Activated CD4-positive, alpha-beta T cell treated with anti-CD3 and anti-CD28 coated beads for 36 hours (primary cell): ENCODE data around the gene LYZL6. TPM values are rescaled to one million over a fixed set of nuclear protein-coding genes. Genes with fewer than 3 reads are reported as not detected.

ENCODE experiments used
- ATAC-seq: fragments of 200-7000 bp; cut with Tn5 transposase; one replicate; pipeline ENCODE4 v1.10.0; 2021; ENCODE audit warnings: mild to moderate bottlenecking, moderate library complexity
- CTCF ChIA-PET: fragments of 350-600 bp; sonication (Branson Sonifier 250); formaldehyde crosslinking; loops from one replicate; lab custom pipeline; 2021; ENCODE audit warnings: antibody characterized with exemption; lab: Charles Lee
- POLR2A ChIA-PET: fragments of 350-600 bp; sonication (Branson Sonifier 250); formaldehyde crosslinking; loops from one replicate; lab custom pipeline; 2021; ENCODE audit warnings: antibody characterized with exemption, inconsistent platforms; lab: Charles Lee
- DNase-seq: peaks from one replicate; pipeline ENCODE4 v3.0.0-alpha.2; 2020
- H3K27ac Mint-ChIP-seq: one replicate; pipeline ENCODE4 v1.8.0; 2021; ENCODE audit warnings: mixed read lengths
- H3K27me3 Mint-ChIP-seq: one replicate; pipeline ENCODE4 v1.8.0; 2021; ENCODE audit warnings: mixed read lengths
- H3K36me3 Mint-ChIP-seq: one replicate; pipeline ENCODE4 v1.8.0; 2021; ENCODE audit warnings: low read depth, mixed read lengths
- H3K4me1 Mint-ChIP-seq: one replicate; pipeline ENCODE4 v1.8.0; 2021; ENCODE audit warnings: mixed read lengths
- H3K4me3 Mint-ChIP-seq: one replicate; pipeline ENCODE4 v1.8.0; 2021; ENCODE audit warnings: mild to moderate bottlenecking, moderate library complexity, mixed read lengths
- H3K9me3 Mint-ChIP-seq: one replicate; pipeline ENCODE4 v1.8.0; 2021; ENCODE audit warnings: low read depth, mixed read lengths
- intact Hi-C, 2 experiments: fragments of 100-400 bp; cut with DNase I in 1 of 2; cut with micrococcal nuclease in 1 of 2; formaldehyde crosslinking; loops; one replicate each; pipeline versions ENCODE4 v1.14.2 to v1.15.1; 2022 to 2024; cut with DNase I, micrococcal nuclease
- total RNA-seq, 2 experiments: library from RNA; stranded (reverse); gene quantifications; one replicate each; pipeline ENCODE4 v1.2.3, GENCODE V29; 2021

LYZL6 gene
- total RNA-seq = not detected

GRCh38 chr17:35943537-35943936, at the start of gene LYZL6:
Gene LYZL6 (minus strand): TSS chr17:35943713. CDS start chr17:35939356, 4,357 bp downstream.
- ATAC-seq (no peak), DNase-seq (no peak)
- intact Hi-C loops = no loop called here
- H3K27ac Mint-ChIP-seq = no peak within 1 kb of the TSS
- no peaks in the 10 kb centered on the region for H3K27me3 Mint-ChIP-seq
- H3K9me3 Mint-ChIP-seq = no peaks in the 10 kb centered on the region
- no peaks in the 10 kb centered on the region for H3K36me3 Mint-ChIP-seq
- no peaks in the 10 kb centered on the region for H3K4me1 Mint-ChIP-seq
- CTCF ChIA-PET = interaction anchor here (0.8 to 1.6 kb wide), 5 partner anchors 14 to 205 kb away, joined by 3 to 5 read pairs (median 3); no protein-coding TSS in a partner anchor
- H3K4me3 Mint-ChIP-seq = no peak within 1 kb of the TSS
- POLR2A ChIA-PET = no interaction called here

GRCh38 chr17:35991075-35991474, 47.6 kb upstream of the LYZL6 start:
- intact Hi-C loops = no loop called here
- ATAC-seq = no peak
- Mint-ChIP-seq H3K27me3 (peaks cover 12% of the 10 kb centered on the region), H3K9me3 (peaks cover 2% of the 10 kb centered on the region), H3K27ac (no peak overlapping the region), H3K4me3 (no peak overlapping the region), H3K36me3 (no peaks in the 10 kb centered on the region), H3K4me1 (no peaks in the 10 kb centered on the region)
- DNase-seq = no peak
- POLR2A ChIA-PET = no interaction called here
- CTCF ChIA-PET = interaction anchor here (0.8 to 1.8 kb wide), 3 partner anchors 9 to 158 kb away, joined by 3 to 5 read pairs (median 4); no protein-coding TSS in a partner anchor

- Mint-ChIP-seq H3K4me1 (no peaks in the 10 kb centered on the region), H3K27ac (no peak overlapping the region), H3K4me3 (no peak overlapping the region), H3K36me3 (no peaks in the 10 kb centered on the region), H3K27me3 (peaks cover 5% of the 10 kb centered on the region), H3K9me3 (peaks cover 2% of the 10 kb centered on the region)
- DNase-seq (no peak), ATAC-seq (no peak)
- ChIA-PET POLR2A (no interaction called here), CTCF (no interaction called here)
- intact Hi-C loops = no loop called here
Observed at GRCh38 chr17:35988164-35988563, 44.7 kb upstream of the LYZL6 start.

- Mint-ChIP-seq H3K36me3 (no peaks in the 10 kb centered on the region), H3K4me1 (no peaks in the 10 kb centered on the region), H3K4me3 (no peak within 1 kb of the TSS), H3K27ac (no peak within 1 kb of the TSS), H3K27me3 (no peaks in the 10 kb centered on the region), H3K9me3 (peaks cover 2% of the 10 kb centered on the region)
- ChIA-PET POLR2A (no interaction called here), CTCF (interaction anchor here (1.4 kb wide), 1 partner anchor 162 kb away, joined by 5 read pairs; no protein-coding TSS in a partner anchor)
- DNase-seq = no peak
- no peak for ATAC-seq
- intact Hi-C loops = no loop called here
Observed at GRCh38 chr17:35986643-35987042, 43.1 kb upstream of the LYZL6 start, which contains the start of gene CCL14. Gene CCL14 (minus strand): TSS chr17:35986729. CDS start chr17:35986649, 80 bp downstream.

GRCh38 chr17:35984140-35984539, 40.6 kb upstream of the LYZL6 start:
- intact Hi-C loops = no loop called here
- Mint-ChIP-seq H3K27ac (no peak overlapping the region), H3K4me3 (no peak overlapping the region), H3K36me3 (no peaks in the 10 kb centered on the region), H3K4me1 (no peaks in the 10 kb centered on the region), H3K27me3 (peaks cover 2% of the 10 kb centered on the region), H3K9me3 (peaks cover 2% of the 10 kb centered on the region)
- no peak for DNase-seq
- no peak for ATAC-seq
- ChIA-PET CTCF (no interaction called here), POLR2A (no interaction called here)

- ChIA-PET POLR2A (no interaction called here), CTCF (interaction anchor here (0.6 to 2.3 kb wide), 5 partner anchors 9 to 166 kb away, joined by 3 to 14 read pairs (median 4); no protein-coding TSS in a partner anchor)
- Mint-ChIP-seq H3K9me3 (no peaks in the 10 kb centered on the region), H3K4me1 (no peaks in the 10 kb centered on the region), H3K4me3 (no peak overlapping the region), H3K36me3 (no peaks in the 10 kb centered on the region), H3K27ac (no peak overlapping the region), H3K27me3 (peaks cover 8% of the 10 kb centered on the region)
- no peak for ATAC-seq
- DNase-seq = no peak
- intact Hi-C loops = no loop called here
Observed at GRCh38 chr17:35982409-35983191, 39.1 kb upstream of the LYZL6 start.

- POLR2A ChIA-PET = no interaction called here
- no peak overlapping the region for H3K27ac Mint-ChIP-seq
- no peak overlapping the region for H3K4me3 Mint-ChIP-seq
- ATAC-seq (no peak), DNase-seq (peak; percentile 17)
- CTCF ChIA-PET = interaction anchor here (0.6 to 2.3 kb wide), 5 partner anchors 10 to 589 kb away, joined by 3 to 14 read pairs (median 4); no protein-coding TSS in a partner anchor
- no peaks in the 10 kb centered on the region for H3K4me1 Mint-ChIP-seq
- H3K9me3 Mint-ChIP-seq = no peaks in the 10 kb centered on the region
- intact Hi-C loops = no loop called here
- H3K27me3 Mint-ChIP-seq = peaks cover 8% of the 10 kb centered on the region
- no peaks in the 10 kb centered on the region for H3K36me3 Mint-ChIP-seq
Observed at GRCh38 chr17:35981908-35982330, 38.4 kb upstream of the LYZL6 start.

GRCh38 chr17:35981246-35981645, 37.7 kb upstream of the LYZL6 start, which contains the start of gene CCL16:
Gene CCL16 (minus strand): TSS chr17:35981497. CDS start chr17:35981420, 77 bp downstream.
- POLR2A ChIA-PET = no interaction called here
- CTCF ChIA-PET = interaction anchor here (1.0 to 2.3 kb wide), 3 partner anchors 9 to 168 kb away, joined by 3 to 14 read pairs (median 4); no protein-coding TSS in a partner anchor

GRCh38 chr17:35978346-35978745, 34.8 kb upstream of the LYZL6 start:
- no peak overlapping the region for H3K27ac Mint-ChIP-seq
- DNase-seq (no peak), ATAC-seq (no peak)
- H3K27me3 Mint-ChIP-seq = peaks cover 12% of the 10 kb centered on the region
- no peaks in the 10 kb centered on the region for H3K9me3 Mint-ChIP-seq
- CTCF ChIA-PET = interaction anchor here (0.6 to 3.3 kb wide), 5 partner anchors 9 to 171 kb away, joined by 3 to 18 read pairs (median 3); partner anchors contain the start of gene CCL18
- no peaks in the 10 kb centered on the region for H3K36me3 Mint-ChIP-seq
- intact Hi-C loops = no loop called here
- H3K4me3 Mint-ChIP-seq = no peak overlapping the region
- H3K4me1 Mint-ChIP-seq = no peaks in the 10 kb centered on the region
- POLR2A ChIA-PET = interaction anchor here (0.6 kb wide), 1 partner anchor 373 kb away, joined by 6 read pairs; no protein-coding TSS in a partner anchor

More at GRCh38 chr17:35981246-35981645, 37.7 kb upstream of the LYZL6 start, which contains the start of gene CCL16:
- H3K4me1 Mint-ChIP-seq = no peaks in the 10 kb centered on the region
- no peaks in the 10 kb centered on the region for H3K36me3 Mint-ChIP-seq
- DNase-seq (no peak), ATAC-seq (no peak)
- H3K4me3 Mint-ChIP-seq = no peak within 1 kb of the TSS
- intact Hi-C loops = no loop called here
- peaks cover 12% of the 10 kb centered on the region for H3K27me3 Mint-ChIP-seq
- no peaks in the 10 kb centered on the region for H3K9me3 Mint-ChIP-seq
- no peak within 1 kb of the TSS for H3K27ac Mint-ChIP-seq

- no peak for DNase-seq
- no peak overlapping the region for H3K27ac Mint-ChIP-seq
- H3K4me3 Mint-ChIP-seq = no peak overlapping the region
- POLR2A ChIA-PET = interaction anchor here (0.6 kb wide), 1 partner anchor 372 kb away, joined by 6 read pairs; no protein-coding TSS in a partner anchor
- no peaks in the 10 kb centered on the region for H3K9me3 Mint-ChIP-seq
- H3K4me1 Mint-ChIP-seq = no peaks in the 10 kb centered on the region
- intact Hi-C loops = no loop called here
- peaks cover 12% of the 10 kb centered on the region for H3K27me3 Mint-ChIP-seq
- CTCF ChIA-PET = interaction anchor here (1.2 to 3.3 kb wide), 5 partner anchors 8 to 172 kb away, joined by 3 to 18 read pairs (median 6); partner anchors contain the start of gene CCL18
- no peaks in the 10 kb centered on the region for H3K36me3 Mint-ChIP-seq
- no peak for ATAC-seq
Observed at GRCh38 chr17:35977509-35977908, 34.0 kb upstream of the LYZL6 start.
